Mesothelial cell of epicardium (in vitro differentiated cells): Measurements from ENCODE around the gene ASB18. TPM values are rescaled to one million over a fixed set of nuclear protein-coding genes. Genes with fewer than 3 reads are reported as not detected.

Experiments used
- DNase-seq, 2 experiments: peaks; one replicate each; pipeline ENCODE4 v3.0.0; 2021; ENCODE audit warnings: low spot score in 2 of 2; ENCODE audit not compliant: unreplicated experiment in 2 of 2
- H3K27ac Mint-ChIP-seq: 2 replicates; pipeline ENCODE4 v1.8.0; 2021; ENCODE audit warnings: mixed read lengths
- H3K27me3 Mint-ChIP-seq: 2 replicates; pipeline ENCODE4 v1.8.0; 2021; ENCODE audit warnings: low read depth, mixed read lengths
- H3K36me3 Mint-ChIP-seq: 2 replicates; pipeline ENCODE4 v1.8.0; 2021; ENCODE audit warnings: mixed read lengths
- H3K4me1 Mint-ChIP-seq: 2 replicates; pipeline ENCODE4 v1.8.0; 2021; ENCODE audit warnings: mixed read lengths
- H3K4me3 Mint-ChIP-seq: 2 replicates; pipeline ENCODE4 v1.8.0; 2021; ENCODE audit warnings: mild to moderate bottlenecking, moderate library complexity, mixed read lengths
- H3K9me3 Mint-ChIP-seq: 2 replicates; pipeline ENCODE4 v1.8.0; 2021; ENCODE audit warnings: mixed read lengths
- CTCF ChIP-seq: fragments of 200-600 bp; sonication (generic); IDR thresholded peaks from one replicate; pipeline ENCODE4 v1.5.0; 2021; ENCODE audit warnings: antibody characterized with exemption; ENCODE audit not compliant: unreplicated experiment
- total RNA-seq: library from RNA; stranded (reverse); gene quantifications from 3 replicates; pipeline ENCODE4 v1.2.1, GENCODE V29; 2021

Gene ASB18, protein sequence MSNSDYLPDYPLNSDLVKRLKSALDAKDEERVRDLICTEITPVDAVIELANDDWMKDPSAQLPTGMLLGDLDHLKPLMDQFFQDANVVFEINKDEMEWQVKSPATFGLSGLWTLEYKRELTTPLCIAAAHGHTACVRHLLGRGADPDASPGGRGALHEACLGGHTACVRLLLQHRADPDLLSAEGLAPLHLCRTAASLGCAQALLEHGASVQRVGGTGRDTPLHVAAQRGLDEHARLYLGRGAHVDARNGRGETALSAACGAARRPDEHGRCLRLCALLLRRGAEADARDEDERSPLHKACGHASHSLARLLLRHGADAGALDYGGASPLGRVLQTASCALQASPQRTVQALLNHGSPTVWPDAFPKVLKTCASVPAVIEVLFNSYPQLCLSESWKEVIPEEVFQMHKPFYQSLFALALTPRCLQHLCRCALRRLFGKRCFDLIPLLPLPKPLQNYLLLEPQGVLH
- total RNA-seq = not detected in 3 replicates

- no peak within 1 kb of the TSS for H3K27ac Mint-ChIP-seq
- DNase-seq = no peak
- peaks cover 49% of the 10 kb centered on the region for H3K27me3 Mint-ChIP-seq
- H3K4me3 Mint-ChIP-seq = no peak within 1 kb of the TSS
- H3K9me3 Mint-ChIP-seq = peaks cover 11% of the 10 kb centered on the region
- H3K36me3 Mint-ChIP-seq = no peaks in the 10 kb centered on the region
- TF ChIP-seq CTCF = no peak
- H3K4me1 Mint-ChIP-seq = no peaks in the 10 kb centered on the region
These were observed at the start of gene ASB18 for GRCh38 chr2:236264256-236264655. Gene ASB18, minus strand, starts transcription at chr2:236264406. Its CDS starts 61 bp downstream, at chr2:236264345.

GRCh38 chr2:236311286-236311685, 47.1 kb upstream of the ASB18 start:
- no peak for DNase-seq
- H3K4me3 Mint-ChIP-seq = no peak overlapping the region
- H3K4me1 Mint-ChIP-seq = no peaks in the 10 kb centered on the region

GRCh38 chr2:236309669-236310029, 45.4 kb upstream of the ASB18 start:
- no peak for DNase-seq

More at GRCh38 chr2:236311286-236311685, 47.1 kb upstream of the ASB18 start:
- Mint-ChIP-seq H3K36me3 (peaks cover 14% of the 10 kb centered on the region), H3K27ac (no peak overlapping the region), H3K9me3 (peaks cover 20% of the 10 kb centered on the region), H3K27me3 (no peaks in the 10 kb centered on the region)
- no peak for TF ChIP-seq CTCF

DNA sequence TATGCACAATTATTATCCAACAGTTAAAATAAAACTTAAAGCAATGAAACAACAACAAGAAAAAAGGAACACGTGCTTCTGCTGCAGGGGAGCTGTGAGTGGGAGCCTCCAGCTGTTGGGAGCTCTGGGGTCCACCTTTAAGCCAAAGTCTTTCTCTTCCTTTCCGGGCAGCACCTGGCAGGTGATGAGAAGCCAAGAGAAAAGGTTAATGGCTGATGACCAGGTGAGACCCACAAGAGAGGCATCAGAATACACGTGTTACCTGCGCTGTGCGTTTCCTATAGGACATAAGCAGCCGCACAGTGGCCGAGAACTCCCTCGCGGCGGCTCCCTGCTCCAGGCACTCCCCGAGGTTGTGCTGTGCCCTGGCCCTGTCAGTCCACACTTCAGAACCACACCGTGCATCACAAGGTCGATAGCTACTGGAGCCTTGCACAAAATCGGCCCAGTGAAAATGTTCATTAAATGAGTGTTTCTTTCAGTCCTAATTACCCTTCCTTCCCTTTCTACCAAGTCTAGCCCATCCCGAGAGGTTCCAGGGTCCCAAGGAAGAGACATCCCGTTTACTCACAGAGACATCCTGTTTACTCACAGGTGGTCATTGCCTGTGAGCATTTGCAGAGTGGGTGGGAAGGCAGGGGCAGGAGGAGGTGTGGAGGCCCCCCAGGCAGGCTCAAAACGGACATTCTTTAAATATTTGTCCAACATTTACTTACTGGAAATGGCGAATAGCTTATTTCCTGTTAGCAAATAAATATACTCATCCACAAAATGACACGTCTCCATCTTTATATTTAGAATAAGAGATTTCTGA, 44.9 kb upstream of the ASB18 start:
- DNase-seq = no peak
- Mint-ChIP-seq H3K27ac (no peak overlapping the region), H3K4me3 (no peak overlapping the region), H3K27me3 (no peaks in the 10 kb centered on the region), H3K4me1 (no peaks in the 10 kb centered on the region), H3K9me3 (peaks cover 15% of the 10 kb centered on the region), H3K36me3 (peaks cover 10% of the 10 kb centered on the region)
- no peak for TF ChIP-seq CTCF

More at GRCh38 chr2:236309669-236310029, 45.4 kb upstream of the ASB18 start:
- peaks cover 18% of the 10 kb centered on the region for H3K9me3 Mint-ChIP-seq
- H3K36me3 Mint-ChIP-seq = peaks cover 13% of the 10 kb centered on the region
- H3K27me3 Mint-ChIP-seq = no peaks in the 10 kb centered on the region
- no peaks in the 10 kb centered on the region for H3K4me1 Mint-ChIP-seq
- no peak overlapping the region for H3K4me3 Mint-ChIP-seq
- H3K27ac Mint-ChIP-seq = no peak overlapping the region
- TF ChIP-seq CTCF = peak; percentile 29

- H3K4me1 Mint-ChIP-seq = no peaks in the 10 kb centered on the region
- no peak for TF ChIP-seq CTCF
- no peak for DNase-seq
- peaks cover 2% of the 10 kb centered on the region for H3K36me3 Mint-ChIP-seq
- H3K27ac Mint-ChIP-seq = no peak overlapping the region
- no peak overlapping the region for H3K4me3 Mint-ChIP-seq
- peaks cover 4% of the 10 kb centered on the region for H3K9me3 Mint-ChIP-seq
- H3K27me3 Mint-ChIP-seq = no peaks in the 10 kb centered on the region
These were observed 43.4 kb upstream of the ASB18 start for GRCh38 chr2:236307641-236308040.
